ENCODE data around the gene TOPORS. TPM values are rescaled to one million over a fixed set of nuclear protein-coding genes. Genes with fewer than 3 reads are reported as not detected.

TOPORS gene
- polyA plus RNA-seq, 1 of the 3 experiments (the other 2 are of a cell fraction): 4.9 TPM

- peaks cover 0 to 2% of the 10 kb centered on the region in 2 experiments; a peak in 2 of 4 replicates for H3K4me1 ChIP-seq (ENCODE audit: control insufficient read depth in 1 of 2, insufficient read depth in 2 of 2, low read depth in 1 of 2, low read length in 1 of 2)
- no peaks in the 10 kb centered on the region for H3K27me3 ChIP-seq (ENCODE audit: insufficient read depth)
- peaks cover 77% of the 10 kb centered on the region for H3K79me2 ChIP-seq (ENCODE audit: insufficient read depth)
- H3K9me3 ChIP-seq: no peaks in the 10 kb centered on the region
- peaks cover 32% of the 10 kb centered on the region for H4K20me1 ChIP-seq (ENCODE audit: insufficient read depth)
- CTCF ChIA-PET: interaction anchor here (1.1 to 5.4 kb wide), 5 partner anchors 21 to 172 kb away, joined by 4 to 51 read pairs (median 6); partner anchors contain the start of gene NDUFB6
- no peaks in the 10 kb centered on the region for H3K9me2 ChIP-seq
- TF ChIP-seq MXI1 (IDR thresholded peaks at IDR 0.05; ENCODE audit: low read depth, low read length) (peak; percentile 3; the same call in 1 of the 2 replicates), GABPA (IDR thresholded peaks at IDR 0.05; ENCODE audit: low read depth) (no peak)
- peak overlapping the region; percentile 98 for H3K4me2 ChIP-seq
- peak overlapping the region; percentile 91 to 94 for H3K4me3 ChIP-seq (ENCODE audit: low read depth in 2 of 2, low read length in 1 of 2)
- H3F3A ChIP-seq (replicated peaks; ENCODE audit: insufficient read depth): peaks cover 25% of the 10 kb centered on the region
- H3K36me3 ChIP-seq (replicated peaks in 1 of 2; ENCODE audit: control insufficient read depth in 1 of 2, insufficient read depth in 2 of 2, low read length in 1 of 2): peaks cover 10 to 11% of the 10 kb centered on the region in 2 experiments
- peak overlapping the region; percentile 85 for H3K9ac ChIP-seq
- under 1% methylated on average over 35 of the region's 36 CpGs for WGBS (ENCODE audit: low lambda C conversion rate)
- peak overlapping the region; percentile 96 for H2AFZ ChIP-seq (ENCODE audit: low read depth)
- POLR2A ChIA-PET: interaction anchor here (0.9 to 1.1 kb wide), 6 partner anchors 21 to 739 kb away, joined by 3 to 5 read pairs (median 3); partner anchors contain the start of genes ACO1, APTX, NDUFB6 and NFX1
- peak overlapping the region; percentile 97 to 98 for H3K27ac ChIP-seq (ENCODE audit: low read depth in 2 of 2, low read length in 1 of 2)
- peak; percentile 32 for DNase-seq
Observed at GRCh38 chr9:32551276-32552051, 922 bp downstream of the TOPORS start.

DNA sequence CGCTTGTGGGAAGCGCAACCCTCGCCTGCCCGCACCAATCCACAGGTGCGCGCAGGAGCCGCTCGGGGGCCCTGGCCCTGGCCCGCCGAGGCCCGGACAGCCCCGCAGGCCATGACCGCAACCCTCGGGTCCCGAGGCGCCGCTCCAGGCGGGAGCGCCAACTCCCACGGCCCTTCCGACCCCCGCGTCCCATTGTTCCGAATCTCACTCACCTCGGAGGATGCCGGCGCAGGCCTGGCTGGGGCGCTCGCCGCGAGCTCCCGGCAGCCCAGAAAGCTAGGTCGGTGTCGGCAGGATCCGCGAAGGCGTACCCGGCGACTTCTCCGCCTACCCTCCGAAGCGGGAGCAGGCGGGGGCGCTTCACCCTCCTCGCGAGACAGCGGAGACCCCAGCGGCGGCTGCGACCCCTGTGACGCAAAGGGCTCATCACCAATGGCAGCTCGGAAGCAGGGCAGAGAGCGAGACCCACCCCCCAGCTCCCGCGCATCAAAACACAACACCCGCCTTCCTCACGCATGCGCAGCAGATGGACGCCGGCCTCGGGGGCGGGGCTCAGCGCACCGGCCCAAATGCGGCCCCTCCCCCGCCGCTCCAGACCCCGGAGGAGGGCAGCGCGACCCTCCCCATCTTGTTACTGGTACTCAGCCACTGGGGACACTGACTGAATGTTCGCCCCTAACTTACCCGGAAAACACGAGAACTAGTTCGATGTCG is 1.7 kb downstream of the TOPORS start:
- POLR2A ChIA-PET: interaction anchor here (0.9 to 1.1 kb wide), 6 partner anchors 22 to 739 kb away, joined by 3 to 4 read pairs (median 3); partner anchors contain the start of genes ACO1, APTX, DNAJA1 and NDUFB6
- H3K27ac ChIP-seq (ENCODE audit: low read depth in 2 of 2, low read length in 1 of 2): peak overlapping the region; percentile 97 to 98
- H3K4me3 ChIP-seq (ENCODE audit: low read depth in 2 of 2, low read length in 1 of 2): peak overlapping the region; percentile 91 to 94
- TF ChIP-seq TCF12 (IDR thresholded peaks at IDR 0.05) (no peak), TAF1 (IDR thresholded peaks at IDR 0.05; ENCODE audit: borderline replicate concordance, low read depth, low read length) (peak; percentile 43), CTCF (IDR thresholded peaks at IDR 0.05) (no peak), JUND (IDR thresholded peaks at IDR 0.05) (no peak), EZH2phosphoT487 (IDR thresholded peaks at IDR 0.05; ENCODE audit: borderline replicate concordance, low read depth) (no peak), RFX5 (IDR thresholded peaks at IDR 0.05; ENCODE audit: low read length) (peak; percentile 66; the same call in 1 of the 2 replicates), NRF1 (IDR thresholded peaks at IDR 0.05; ENCODE audit: low read depth, low read length) (peak; percentile 94), RAD21 (IDR thresholded peaks at IDR 0.05; ENCODE audit: low read length) (no peak), CHD2 (IDR thresholded peaks at IDR 0.05; ENCODE audit: low read length, partially characterized antibody) (peak; percentile 99), REST (IDR thresholded peaks at IDR 0.05; ENCODE audit: low read depth, low read length) (no peak), MXI1 (IDR thresholded peaks at IDR 0.05; ENCODE audit: low read depth, low read length) (peak; percentile 78)
- TF ChIP-seq, protein P1, sequence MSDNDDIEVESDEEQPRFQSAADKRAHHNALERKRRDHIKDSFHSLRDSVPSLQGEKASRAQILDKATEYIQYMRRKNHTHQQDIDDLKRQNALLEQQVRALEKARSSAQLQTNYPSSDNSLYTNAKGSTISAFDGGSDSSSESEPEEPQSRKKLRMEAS (IDR thresholded peaks at IDR 0.05; ENCODE audit: low read depth): peak; percentile 62; the same call in 1 of the 2 replicates
- TF ChIP-seq, protein P2, sequence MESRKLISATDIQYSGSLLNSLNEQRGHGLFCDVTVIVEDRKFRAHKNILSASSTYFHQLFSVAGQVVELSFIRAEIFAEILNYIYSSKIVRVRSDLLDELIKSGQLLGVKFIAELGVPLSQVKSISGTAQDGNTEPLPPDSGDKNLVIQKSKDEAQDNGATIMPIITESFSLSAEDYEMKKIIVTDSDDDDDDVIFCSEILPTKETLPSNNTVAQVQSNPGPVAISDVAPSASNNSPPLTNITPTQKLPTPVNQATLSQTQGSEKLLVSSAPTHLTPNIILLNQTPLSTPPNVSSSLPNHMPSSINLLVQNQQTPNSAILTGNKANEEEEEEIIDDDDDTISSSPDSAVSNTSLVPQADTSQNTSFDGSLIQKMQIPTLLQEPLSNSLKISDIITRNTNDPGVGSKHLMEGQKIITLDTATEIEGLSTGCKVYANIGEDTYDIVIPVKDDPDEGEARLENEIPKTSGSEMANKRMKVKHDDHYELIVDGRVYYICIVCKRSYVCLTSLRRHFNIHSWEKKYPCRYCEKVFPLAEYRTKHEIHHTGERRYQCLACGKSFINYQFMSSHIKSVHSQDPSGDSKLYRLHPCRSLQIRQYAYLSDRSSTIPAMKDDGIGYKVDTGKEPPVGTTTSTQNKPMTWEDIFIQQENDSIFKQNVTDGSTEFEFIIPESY (IDR thresholded peaks at IDR 0.05; ENCODE audit: borderline replicate concordance, low read depth): peak; percentile 96

More for the DNA sequence above, 1.7 kb downstream of the TOPORS start:
- CTCF ChIA-PET: interaction anchor here (1.1 to 5.4 kb wide), 7 partner anchors 8 to 172 kb away, joined by 3 to 51 read pairs (median 6); partner anchors contain the start of genes NDUFB6 and RIGI
- peak overlapping the region; percentile 96 for H2AFZ ChIP-seq (ENCODE audit: low read depth)
- peaks cover 0 to 2% of the 10 kb centered on the region in 2 experiments; a peak in 2 of 4 replicates for H3K4me1 ChIP-seq (ENCODE audit: control insufficient read depth in 1 of 2, insufficient read depth in 2 of 2, low read depth in 1 of 2, low read length in 1 of 2)
- peaks cover 25% of the 10 kb centered on the region for H3F3A ChIP-seq (replicated peaks; ENCODE audit: insufficient read depth)
- H3K79me2 ChIP-seq (ENCODE audit: insufficient read depth): peaks cover 84% of the 10 kb centered on the region
- peak overlapping the region; percentile 85 for H3K9ac ChIP-seq
- H3K27me3 ChIP-seq (ENCODE audit: insufficient read depth): no peaks in the 10 kb centered on the region
- WGBS (ENCODE audit: low lambda C conversion rate): 1% methylated on average over 18 of the region's 75 CpGs
- H4K20me1 ChIP-seq (ENCODE audit: insufficient read depth): peaks cover 40% of the 10 kb centered on the region
- peak; percentile 98 for DNase-seq
- no peaks in the 10 kb centered on the region for H3K9me3 ChIP-seq
- H3K36me3 ChIP-seq (replicated peaks in 1 of 2; ENCODE audit: control insufficient read depth in 1 of 2, insufficient read depth in 2 of 2, low read length in 1 of 2): peaks cover 9 to 10% of the 10 kb centered on the region in 2 experiments
- peak overlapping the region; percentile 98 for H3K4me2 ChIP-seq
- H3K9me2 ChIP-seq: no peaks in the 10 kb centered on the region

Measured in SK-N-SH (cell line).